GM12874 (cell line): Measurements from ENCODE around the gene ARPC1B.

Experiments
- TF ChIP-seq, protein P1 (sequence below): IDR thresholded peaks from 2 replicates; pipeline ENCODE4 v1.5.1; 2011; ENCODE audit warnings: low read depth, mild to moderate bottlenecking, control low read depth, low read length, moderate library complexity; ENCODE audit not compliant: insufficient read depth

Gene ARPC1B

DNA sequence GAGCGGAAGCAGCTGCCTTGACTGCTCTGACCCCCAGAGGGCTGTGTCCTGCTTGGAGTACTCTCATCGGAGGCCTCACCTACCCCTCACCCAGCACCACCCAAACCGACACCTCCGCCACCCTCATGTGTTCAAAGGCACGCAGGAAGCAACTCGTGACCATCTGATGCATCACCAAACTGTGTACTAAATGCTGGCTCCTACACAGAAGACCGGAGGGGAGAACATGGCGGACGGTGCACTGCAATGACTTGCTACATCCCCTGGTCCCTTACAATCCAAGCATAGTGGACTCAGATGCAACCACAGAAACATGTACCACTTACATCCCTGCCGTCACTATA lies 30.4 kb downstream of the ARPC1B start:
- TF ChIP-seq, protein P1, sequence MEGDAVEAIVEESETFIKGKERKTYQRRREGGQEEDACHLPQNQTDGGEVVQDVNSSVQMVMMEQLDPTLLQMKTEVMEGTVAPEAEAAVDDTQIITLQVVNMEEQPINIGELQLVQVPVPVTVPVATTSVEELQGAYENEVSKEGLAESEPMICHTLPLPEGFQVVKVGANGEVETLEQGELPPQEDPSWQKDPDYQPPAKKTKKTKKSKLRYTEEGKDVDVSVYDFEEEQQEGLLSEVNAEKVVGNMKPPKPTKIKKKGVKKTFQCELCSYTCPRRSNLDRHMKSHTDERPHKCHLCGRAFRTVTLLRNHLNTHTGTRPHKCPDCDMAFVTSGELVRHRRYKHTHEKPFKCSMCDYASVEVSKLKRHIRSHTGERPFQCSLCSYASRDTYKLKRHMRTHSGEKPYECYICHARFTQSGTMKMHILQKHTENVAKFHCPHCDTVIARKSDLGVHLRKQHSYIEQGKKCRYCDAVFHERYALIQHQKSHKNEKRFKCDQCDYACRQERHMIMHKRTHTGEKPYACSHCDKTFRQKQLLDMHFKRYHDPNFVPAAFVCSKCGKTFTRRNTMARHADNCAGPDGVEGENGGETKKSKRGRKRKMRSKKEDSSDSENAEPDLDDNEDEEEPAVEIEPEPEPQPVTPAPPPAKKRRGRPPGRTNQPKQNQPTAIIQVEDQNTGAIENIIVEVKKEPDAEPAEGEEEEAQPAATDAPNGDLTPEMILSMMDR = no peak

DNA sequence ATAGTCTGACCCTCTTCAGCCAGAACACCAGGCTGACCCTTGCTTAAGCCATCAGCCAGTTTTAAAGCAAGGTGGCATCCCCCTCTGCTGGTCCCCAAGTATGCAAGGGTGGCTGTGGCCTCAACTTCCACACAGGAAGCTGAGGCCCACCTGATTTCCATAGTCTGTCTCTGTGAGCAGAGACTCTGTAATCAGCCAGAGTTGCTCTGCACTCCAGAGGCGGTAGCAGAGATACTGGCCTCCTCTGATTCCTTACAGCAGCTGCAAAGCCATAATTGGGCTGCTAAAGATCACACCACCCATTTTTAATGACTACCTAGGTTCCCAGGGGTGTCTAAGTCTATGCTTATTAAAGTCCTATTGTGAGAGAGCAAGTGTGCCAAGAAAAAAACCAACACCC lies 32.0 kb downstream of the ARPC1B start:
- TF ChIP-seq, protein P1 = no peak

DNA sequence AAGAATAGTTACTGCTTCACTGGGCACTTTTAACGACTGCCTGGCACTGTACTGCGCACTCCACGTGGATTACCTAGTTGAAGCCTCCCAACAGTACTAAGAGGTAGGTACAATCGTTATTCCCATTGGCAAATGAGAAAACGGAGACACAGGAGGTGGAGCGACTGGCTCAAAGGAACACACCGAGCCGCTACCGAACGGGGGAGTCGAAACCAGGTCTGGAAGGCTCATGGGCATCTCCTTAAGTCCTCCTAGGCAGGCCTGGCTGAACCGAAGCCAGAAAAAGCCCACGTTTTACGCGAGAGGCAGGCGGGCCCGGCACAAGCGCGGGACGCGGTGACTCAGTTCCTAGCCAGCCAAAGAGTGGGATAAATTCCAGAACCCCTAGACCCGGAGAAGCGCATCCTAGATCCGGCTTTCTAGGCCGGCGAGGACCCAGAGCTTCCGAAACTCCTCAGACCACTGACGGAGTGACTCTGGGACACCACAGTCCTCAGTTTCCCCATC lies 33.4 kb downstream of the ARPC1B start:
- TF ChIP-seq, protein P1 = no peak

DNA sequence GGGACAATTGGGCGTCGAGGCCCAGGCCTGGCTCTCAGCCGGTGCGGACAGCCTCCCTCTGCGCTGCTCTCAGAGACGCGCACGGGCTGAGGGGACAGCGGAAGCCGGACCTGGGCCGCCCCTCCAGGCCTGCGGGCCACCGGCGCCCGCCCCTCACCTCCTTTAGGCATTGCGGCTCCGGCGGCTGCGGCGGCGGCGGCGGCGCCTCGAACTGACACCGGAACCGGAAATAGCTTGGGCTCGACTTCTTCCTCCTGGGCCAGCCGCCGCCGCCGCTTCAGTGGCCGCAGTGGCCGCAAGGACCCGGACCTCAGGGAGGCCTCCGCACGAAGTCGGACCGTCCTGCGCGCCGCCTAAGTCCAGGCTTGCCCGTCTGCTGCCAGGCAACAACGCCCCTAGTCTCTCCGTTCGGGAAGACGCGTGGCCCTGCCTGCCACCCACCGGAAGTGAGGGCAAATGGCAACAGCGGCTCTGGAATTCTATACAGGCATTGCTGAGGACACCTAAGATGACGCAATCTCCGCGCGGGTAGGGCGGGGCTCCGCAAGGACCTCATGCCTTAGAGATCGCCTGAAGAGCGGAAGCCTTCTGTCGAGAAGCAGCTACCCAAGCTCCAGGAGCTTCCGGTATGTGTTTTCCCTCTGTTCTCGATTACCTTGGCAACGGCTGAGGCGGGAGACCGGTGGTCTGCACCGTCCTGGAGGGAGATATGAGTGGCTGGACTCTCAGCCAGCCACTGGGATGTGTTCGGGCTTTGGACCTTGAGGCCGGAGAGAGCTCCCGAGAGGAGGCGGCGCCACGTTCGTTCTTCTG lies 34.1 kb downstream of the ARPC1B start, which contains the start of the genes BUD31 and PDAP1:
TSS of gene BUD31 (plus strand) at position 591 of the 813 bp plus-strand sequence. CDS start 2,124 bp downstream, outside the sequence.
TSS of gene PDAP1 (minus strand) at position 219 of the 813 bp plus-strand sequence. CDS start at position 170, 49 bp downstream.
- TF ChIP-seq, protein P1 = no peak

DNA sequence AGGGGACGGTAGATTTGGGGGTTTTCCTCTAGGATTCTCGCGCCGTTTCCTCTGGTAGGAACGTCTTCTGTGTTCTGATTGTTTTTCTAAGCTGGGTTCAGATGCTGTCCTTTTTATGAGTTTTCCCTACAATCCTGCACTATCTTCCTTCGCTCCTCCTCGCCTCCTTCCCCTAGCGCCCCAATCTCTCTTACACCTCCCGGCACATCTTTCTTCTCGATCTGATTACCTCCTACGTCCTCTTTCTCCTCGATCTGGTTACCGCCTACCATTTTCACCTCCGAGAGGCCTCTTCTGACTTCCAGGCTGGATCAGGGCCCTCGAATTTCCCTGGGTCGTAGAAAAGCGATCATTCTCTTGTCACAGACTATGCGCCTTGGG lies 34.7 kb downstream of the ARPC1B start:
- TF ChIP-seq, protein P1 = no peak

DNA sequence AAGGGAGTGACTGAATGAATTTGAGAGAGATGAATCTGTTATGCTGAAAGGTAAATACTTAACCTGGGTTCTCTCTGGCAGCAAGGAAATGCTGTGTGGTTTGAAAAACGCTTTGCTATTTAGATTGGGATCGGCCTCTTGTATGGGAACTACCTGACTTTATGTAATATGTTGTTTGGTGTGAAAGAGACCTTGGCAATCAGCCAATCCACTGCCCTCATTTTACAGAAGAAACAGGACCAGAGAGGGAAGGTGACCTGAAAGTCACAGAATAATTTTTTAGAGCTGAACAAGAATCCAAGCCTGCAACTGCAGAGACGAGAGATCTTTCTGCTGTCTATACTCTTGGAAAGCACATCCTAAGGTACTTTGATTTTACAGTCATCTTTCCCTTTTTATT lies 35.3 kb downstream of the ARPC1B start:
- TF ChIP-seq, protein P1 = no peak

DNA sequence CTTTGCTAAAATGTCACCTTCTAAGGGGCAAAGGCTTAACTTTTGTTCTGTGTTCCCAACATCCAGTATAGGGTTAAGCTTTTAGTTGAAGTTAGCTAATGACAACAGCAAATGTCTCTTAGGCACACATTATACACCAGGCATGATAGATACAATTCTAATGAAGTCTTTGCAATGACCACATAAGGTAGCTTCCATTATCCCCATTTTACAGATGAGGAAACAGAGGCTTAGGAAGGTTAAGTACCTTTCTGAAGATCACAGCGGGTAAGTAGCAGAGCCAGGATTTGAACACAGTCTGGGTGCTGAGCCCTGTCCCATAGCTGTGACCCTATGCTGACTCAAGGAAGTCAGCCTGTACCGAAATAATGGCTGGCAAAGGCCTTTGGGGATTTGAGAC lies 36.1 kb downstream of the ARPC1B start:
- TF ChIP-seq, protein P1 = no peak
